CD4-positive, alpha-beta T cell treated with Interleukin-4 for 4 hours (primary cell): ENCODE data around the gene ZEB2.

ENCODE experiments used
- DNase-seq: peaks from one replicate; pipeline ENCODE4 v3.0.0-alpha.2; 2020

The ZEB2 gene

GRCh38 chr2:144519934-144520731 is at the start of gene ZEB2:
TSS of gene ZEB2 (minus strand) at chr2:144520119. CDS start at chr2:144517350, 2,769 bp downstream.
- DNase-seq: peak; percentile 56

GRCh38 chr2:144567745-144568144 is 47.8 kb upstream of the ZEB2 start:
- no peak for DNase-seq

- no peak for DNase-seq
Measured at GRCh38 chr2:144566448-144566847, 46.5 kb upstream of the ZEB2 start.

- no peak for DNase-seq
Measured at GRCh38 chr2:144560251-144560650, 40.3 kb upstream of the ZEB2 start.

GRCh38 chr2:144559681-144560080 is 39.8 kb upstream of the ZEB2 start:
- DNase-seq: no peak

- DNase-seq: no peak
Measured at GRCh38 chr2:144559242-144559641, 39.3 kb upstream of the ZEB2 start.

GRCh38 chr2:144554492-144555210 is 34.7 kb upstream of the ZEB2 start:
- no peak for DNase-seq

GRCh38 chr2:144553379-144553778 is 33.5 kb upstream of the ZEB2 start:
- DNase-seq: no peak

- no peak for DNase-seq
Measured at GRCh38 chr2:144552821-144553220, 32.9 kb upstream of the ZEB2 start.

- DNase-seq: no peak
Measured at GRCh38 chr2:144550911-144551310, 31.0 kb upstream of the ZEB2 start.

GRCh38 chr2:144550084-144550483 is 30.2 kb upstream of the ZEB2 start:
- no peak for DNase-seq

- DNase-seq: peak; percentile 57
Measured at GRCh38 chr2:144548532-144549191, 28.7 kb upstream of the ZEB2 start.

- no peak for DNase-seq
Measured at GRCh38 chr2:144548088-144548487, 28.2 kb upstream of the ZEB2 start.

GRCh38 chr2:144547494-144547893 is 27.6 kb upstream of the ZEB2 start:
- DNase-seq: no peak

- no peak for DNase-seq
Measured at GRCh38 chr2:144546933-144547332, 27.0 kb upstream of the ZEB2 start.

GRCh38 chr2:144545787-144546186 is 25.9 kb upstream of the ZEB2 start:
- DNase-seq: no peak

- DNase-seq: no peak
Measured at GRCh38 chr2:144544053-144544452, 24.1 kb upstream of the ZEB2 start.

- no peak for DNase-seq
Measured at GRCh38 chr2:144541396-144541795, 21.5 kb upstream of the ZEB2 start.

GRCh38 chr2:144539289-144539782 is 19.4 kb upstream of the ZEB2 start:
- DNase-seq: no peak

GRCh38 chr2:144535300-144535699 is 15.4 kb upstream of the ZEB2 start:
- no peak for DNase-seq

GRCh38 chr2:144533221-144533620 is 13.3 kb upstream of the ZEB2 start:
- DNase-seq: no peak

GRCh38 chr2:144530596-144530995 is 10.7 kb upstream of the ZEB2 start:
- DNase-seq: no peak

GRCh38 chr2:144529841-144530240 is 9.9 kb upstream of the ZEB2 start:
- DNase-seq: no peak

- DNase-seq: no peak
Measured at GRCh38 chr2:144528108-144528507, 8.2 kb upstream of the ZEB2 start.
